HG03045 (cell line): ENCODE data around the gene CTSL.

Experiments
- ATAC-seq: cut with Tn5 transposase; IDR thresholded peaks from one replicate; pipeline ENCODE4 v1.9.1; 2021; ENCODE audit warnings: mild to moderate bottlenecking, moderate library complexity; ENCODE audit not compliant: unreplicated experiment

The CTSL gene

DNA sequence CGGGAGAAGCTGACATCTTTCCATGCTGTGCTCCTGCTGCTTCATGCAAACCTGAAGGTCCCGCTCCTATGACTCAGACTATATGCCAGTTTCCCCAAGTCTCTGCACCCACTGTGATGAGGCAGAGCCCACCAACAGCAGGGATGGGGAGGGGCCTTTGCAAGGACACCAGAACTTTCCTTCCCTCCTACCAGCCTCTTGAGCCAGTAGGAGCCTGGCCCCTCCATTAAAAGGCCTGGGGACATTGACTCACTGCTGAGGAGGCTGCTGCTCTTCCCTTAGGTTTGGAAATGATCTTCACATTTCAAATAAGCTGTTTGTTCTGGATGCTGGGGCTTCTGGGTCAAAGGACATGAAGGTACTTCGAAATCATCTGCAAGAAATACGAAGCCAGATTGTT is 26.1 kb upstream of the CTSL start:
- ATAC-seq: no peak

DNA sequence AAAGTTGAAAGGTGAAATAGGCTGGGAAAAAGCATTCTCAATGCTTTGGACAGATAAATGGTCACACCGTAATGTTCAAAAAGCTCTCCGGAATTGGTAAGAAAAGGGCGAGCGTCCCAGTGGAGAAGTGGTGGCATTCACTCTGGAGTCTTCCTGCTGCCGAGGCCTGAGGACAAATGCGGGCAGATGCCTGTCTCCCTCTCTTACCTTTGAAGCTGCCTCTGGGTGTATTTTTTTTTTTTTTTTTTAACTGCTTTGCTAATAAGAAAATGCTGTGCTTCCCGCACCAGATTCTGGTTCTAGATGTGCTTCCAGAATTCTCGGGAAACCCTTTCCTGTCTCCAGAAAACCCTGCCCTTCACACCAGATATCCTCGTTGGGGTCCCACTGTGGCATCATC is 24.4 kb upstream of the CTSL start:
- ATAC-seq: no peak

DNA sequence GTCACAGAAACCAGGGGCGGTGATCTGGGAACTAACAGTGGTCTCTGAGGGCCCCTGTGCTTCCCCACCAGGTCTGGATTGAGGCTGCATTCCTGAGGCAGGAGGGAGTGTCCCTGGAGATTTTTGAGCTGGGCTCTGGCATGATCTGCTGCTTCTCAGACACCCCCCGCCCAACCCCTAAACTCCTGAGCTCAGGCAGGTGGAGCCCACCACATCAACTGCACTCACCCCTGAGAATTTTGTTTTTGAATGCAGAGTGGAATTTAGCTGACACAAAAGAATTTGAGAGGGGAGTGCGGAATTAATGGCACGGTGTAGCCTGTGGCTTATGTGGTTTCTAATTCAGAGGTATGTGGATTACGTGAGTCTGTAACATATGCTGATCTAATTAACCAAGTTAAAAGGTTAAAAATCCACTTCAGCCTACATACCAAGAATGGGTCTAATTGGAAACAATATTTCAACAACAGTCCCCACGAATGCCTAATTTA is 23.9 kb upstream of the CTSL start:
- ATAC-seq: no peak

DNA sequence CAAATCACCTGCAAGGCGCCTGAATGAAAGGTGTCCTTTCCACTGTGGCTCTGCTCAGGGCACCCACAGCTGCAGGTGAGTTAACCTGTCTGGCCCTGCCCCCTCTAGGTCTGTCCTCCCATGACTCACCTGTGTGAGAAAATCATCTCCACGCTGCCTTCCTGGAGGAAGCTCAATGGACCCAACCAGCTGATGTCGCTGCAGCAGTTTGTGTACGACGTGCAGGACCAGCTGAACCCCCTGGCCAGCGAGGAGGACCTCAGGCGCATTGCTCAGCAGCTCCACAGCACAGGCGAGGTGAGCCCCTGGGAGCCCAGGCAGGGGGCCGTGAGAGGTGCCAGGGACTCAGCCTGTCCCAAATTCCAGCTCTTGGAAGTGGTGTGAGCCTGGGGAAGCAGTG is 23.0 kb upstream of the CTSL start:
- no peak for ATAC-seq

DNA sequence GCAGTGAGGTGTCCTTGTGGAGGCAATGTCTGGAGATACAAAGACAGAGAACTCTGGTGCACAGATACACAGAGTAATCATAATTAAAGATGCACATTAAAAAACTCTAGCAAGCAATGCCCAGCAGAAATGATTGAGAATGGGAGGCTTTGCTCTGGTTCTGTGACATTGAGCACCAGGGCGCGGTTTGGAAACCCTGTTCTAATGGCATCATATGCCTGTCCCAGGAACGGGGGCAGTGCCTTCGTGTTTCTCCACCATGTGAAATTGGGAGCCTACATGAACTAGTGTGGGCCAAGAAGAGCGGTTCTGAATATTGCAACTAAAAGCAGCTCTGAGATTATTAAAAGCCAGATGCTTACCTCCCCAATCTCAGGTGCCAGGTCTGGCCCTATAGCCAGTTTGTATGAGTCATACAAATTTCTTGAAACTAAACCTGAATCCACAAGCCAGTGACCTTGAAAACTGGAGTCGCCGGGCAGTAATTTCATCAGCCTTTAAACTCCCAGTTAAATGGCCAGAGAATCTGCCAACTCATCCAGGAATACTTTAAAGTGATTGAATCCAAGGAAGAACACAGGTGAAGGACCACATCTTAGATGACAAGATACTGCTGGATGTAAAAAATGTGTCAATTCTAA is 22.2 kb upstream of the CTSL start:
- no peak for ATAC-seq

DNA sequence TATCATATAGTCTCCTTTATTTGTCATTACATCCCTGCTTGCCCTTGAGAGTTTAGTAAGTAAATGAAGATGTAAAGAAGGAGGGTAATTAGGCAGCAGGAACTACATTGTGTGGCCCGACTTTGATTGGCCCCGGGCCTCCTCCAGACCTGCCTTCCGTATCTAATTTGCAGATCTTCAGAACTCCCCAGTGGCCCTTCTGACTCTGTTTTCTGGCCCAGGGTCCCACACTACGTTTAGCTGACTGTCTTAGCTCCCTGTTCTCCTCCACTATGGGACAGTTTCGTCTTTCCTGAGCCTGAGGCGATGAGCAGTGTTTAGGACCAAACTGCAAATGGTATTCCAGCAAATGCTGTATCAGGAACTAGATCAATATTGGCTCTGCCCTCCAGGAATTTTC is 21.6 kb upstream of the CTSL start:
- no peak for ATAC-seq

DNA sequence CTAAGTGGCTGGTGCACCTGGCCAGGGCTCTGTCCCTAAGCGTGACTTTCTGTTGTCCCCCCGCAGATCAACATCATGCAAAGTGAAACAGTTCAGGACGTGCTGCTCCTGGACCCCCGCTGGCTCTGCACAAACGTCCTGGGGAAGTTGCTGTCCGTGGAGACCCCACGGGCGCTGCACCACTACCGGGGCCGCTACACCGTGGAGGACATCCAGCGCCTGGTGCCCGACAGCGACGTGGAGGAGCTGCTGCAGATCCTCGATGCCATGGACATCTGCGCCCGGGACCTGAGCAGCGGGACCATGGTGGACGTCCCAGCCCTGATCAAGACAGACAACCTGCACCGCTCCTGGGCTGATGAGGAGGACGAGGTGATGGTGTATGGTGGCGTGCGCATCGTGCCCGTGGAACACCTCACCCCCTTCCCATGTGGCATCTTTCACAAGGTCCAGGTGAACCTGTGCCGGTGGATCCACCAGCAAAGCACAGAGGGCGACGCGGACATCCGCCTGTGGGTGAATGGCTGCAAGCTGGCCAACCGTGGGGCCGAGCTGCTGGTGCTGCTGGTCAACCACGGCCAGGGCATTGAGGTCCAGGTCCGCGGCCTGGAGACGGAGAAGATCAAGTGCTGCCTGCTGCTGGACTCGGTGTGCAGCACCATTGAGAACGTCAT is 19.7 kb upstream of the CTSL start:
- no peak for ATAC-seq

DNA sequence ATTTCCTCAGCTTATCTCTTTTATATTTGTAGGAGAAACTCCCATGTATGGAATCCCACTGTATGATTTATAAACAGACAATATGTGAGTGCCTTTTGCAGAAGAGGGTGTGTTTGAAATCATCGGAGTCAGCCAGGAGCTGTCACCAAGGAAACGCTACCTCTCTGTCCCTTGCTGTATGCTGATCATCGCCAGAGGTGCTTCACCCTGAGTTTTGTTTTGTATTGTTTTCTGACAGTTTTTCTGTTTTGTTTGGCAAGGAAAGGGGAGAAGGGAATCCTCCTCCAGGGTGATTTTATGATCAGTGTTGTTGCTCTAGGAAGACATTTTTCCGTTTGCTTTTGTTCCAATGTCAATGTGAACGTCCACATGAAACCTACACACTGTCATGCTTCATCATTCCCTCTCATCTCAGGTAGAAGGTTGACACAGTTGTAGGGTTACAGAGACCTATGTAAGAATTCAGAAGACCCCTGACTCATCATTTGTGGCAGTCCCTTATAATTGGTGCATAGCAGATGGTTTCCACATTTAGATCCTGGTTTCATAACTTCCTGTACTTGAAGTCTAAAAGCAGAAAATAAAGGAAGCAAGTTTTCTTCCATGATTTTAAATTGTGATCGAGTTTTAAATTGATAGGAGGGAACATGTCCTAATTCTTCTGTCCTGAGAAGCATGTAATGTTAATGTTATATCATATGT is 18.0 kb upstream of the CTSL start:
- no peak for ATAC-seq

DNA sequence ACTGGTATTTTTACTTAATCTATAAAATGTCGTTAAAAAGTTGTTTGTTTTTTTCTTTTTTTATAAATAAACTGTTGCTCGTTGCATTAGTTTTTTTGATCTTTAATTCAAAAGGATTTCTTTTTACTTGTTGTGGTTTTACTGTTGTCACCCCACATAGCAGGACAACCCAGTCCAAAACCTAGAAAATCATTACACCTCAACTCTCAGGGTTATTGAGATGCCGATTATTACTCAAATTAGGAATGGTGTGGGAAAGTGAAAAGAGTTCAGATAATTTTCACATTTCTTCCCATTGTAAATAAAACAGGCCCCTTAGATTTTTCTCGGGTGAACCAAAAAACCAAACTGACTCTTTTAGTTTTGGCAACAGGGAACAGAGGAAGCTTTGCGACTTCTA is 17.4 kb upstream of the CTSL start:
- ATAC-seq: no peak

DNA sequence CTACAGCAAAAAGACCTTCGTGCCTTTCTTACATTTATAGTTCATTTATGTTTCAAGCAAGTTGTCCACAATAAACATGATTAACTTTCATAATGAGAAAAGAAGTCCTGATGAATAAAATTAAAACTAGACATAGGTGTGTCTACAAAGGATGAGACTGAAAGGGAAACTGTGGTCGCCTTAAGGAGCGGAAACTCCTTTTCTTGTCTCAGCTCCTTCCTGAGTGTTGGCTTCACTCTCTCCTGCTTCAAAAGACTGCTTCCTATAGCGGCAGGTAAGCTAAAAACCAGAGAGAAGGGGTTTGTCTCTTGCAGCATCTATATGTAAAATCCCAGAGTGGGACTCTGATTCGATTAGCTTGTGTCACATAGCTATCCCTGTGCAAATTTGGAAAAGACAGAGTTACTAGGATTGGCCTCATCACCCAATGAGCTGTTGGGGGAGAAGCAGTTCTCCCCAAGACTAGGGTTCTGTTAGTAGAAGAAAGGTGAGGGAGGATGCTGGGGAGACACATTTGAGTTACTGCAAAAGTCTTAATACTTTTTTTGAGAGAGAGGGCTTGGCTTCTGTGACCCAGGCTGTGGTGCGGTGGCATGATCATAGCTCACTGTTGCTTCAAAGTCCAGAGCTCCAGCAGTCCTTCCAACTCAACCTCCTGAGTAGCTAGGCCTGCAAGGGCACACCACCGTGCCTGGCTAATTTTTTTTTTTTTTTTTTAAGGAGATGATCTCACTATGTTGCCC is 16.8 kb upstream of the CTSL start:
- no peak for ATAC-seq

DNA sequence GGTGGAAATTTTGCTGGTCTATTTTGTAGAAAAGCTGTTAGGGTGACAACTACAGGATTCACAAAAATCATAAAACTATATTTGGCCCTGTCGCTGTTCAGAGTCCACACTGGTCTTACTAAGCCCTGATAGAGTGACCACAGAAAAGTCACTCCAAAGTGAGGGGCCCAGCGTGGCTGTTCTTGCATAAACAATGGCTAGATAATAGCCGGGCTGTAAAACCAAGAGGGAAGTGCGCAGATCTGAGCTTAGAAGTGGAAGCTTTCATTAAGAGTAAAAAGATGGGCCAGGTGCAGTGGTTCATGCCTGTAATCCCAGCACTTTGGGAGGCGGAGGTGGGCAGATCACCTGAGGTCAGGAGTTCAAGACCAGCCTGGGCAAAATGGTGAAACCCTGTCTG is 15.5 kb upstream of the CTSL start:
- no peak for ATAC-seq

DNA sequence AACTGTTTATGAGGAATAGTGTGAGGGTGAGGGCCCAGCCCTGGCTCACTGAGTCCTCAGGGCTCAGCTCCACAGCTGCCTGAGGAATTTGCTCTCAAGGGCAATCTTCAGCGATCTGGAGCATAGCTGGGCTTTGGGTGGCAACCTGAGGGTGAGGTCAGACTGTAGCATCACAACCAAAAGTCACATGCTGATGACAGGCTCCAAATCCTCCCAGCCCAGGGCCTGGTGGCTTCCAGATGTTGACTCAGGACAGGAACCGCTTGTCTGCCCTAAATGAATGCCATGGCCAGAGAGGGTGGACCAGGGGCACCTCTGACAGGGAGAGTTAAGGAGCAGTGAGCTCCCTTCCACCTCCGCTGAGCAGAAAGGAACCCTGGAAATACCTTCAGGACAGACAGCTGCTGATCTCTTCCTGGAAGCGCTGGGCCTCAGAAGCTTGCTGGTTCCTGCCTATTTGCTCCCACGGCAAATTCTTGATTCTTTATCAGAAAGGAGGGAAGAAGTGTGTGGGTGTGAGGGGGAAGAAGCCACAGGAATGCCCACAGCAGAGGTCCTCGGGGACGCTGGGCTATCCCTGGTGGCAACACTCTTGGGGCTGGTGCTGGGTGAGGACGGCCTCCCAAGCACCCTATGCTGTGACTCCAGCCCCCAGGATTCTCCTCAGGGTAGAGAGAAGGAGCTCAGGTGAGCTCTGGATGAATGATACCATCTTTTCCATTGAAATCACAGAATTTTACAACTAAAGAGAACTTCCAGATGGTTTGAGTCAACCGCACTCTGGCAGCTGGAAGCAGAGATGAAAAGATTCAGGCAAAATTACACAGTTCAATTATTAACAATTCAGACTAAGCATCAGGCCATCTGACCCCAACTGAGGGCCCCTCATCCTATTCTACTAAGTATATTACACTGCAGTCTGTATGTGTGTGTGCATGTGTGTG is 13.8 kb upstream of the CTSL start:
- ATAC-seq: no peak

DNA sequence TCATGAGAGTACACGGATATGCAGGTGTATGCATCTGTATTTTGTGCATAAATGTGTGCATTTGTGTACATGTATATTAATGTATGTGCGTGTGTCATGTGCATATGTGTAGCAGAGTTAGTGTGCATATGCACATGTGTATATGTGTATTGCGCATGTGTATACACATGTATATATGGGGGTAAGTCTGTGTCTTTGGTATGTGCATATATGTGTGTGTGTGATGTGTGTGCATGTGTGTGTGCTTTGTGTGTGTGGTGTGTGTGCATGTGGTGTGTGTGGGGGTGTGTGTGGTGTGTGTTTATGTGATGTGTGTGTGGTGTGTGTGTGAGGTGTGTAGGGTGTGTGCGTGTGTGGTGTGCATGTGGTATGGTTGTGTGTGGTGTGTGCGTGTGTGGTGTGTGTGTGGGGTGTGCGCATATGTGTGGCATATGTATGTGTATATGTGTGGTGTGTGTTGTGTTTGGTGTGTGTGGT is 13.1 kb upstream of the CTSL start:
- no peak for ATAC-seq

DNA sequence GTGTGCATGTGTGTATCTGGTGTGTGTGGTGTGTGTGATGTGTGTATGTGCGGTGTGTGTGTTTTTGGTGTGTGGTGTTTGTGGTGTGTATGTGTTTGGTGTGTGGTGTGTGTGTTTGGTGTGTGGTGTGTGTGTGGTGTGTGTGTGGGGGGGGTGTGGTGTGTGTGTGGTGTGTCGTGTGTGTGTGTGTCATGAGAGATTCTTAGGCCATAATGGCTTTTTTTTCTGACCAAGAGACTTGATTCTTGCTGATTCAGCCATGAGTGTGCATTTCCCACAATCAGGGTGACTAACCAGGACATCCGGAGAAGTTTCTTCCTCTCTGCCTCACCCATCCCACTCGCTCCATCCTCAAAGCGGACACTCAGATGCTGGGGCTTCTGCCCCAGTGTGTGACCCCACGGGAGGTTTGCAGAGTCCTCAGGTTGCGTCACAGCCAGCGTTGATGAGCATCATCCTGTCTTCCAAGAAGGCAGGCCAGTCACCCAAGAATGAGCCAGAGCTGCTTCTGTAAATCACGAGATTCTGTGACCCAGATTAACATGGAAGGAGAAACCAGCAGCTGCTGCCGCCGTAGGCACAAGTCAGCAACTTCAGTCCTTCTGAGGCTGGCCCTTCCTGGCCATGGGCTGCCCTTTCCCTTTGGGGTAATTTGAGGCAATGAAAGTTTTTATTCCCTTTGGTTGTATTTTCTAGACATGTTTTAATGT is 12.5 kb upstream of the CTSL start:
- ATAC-seq: no peak

DNA sequence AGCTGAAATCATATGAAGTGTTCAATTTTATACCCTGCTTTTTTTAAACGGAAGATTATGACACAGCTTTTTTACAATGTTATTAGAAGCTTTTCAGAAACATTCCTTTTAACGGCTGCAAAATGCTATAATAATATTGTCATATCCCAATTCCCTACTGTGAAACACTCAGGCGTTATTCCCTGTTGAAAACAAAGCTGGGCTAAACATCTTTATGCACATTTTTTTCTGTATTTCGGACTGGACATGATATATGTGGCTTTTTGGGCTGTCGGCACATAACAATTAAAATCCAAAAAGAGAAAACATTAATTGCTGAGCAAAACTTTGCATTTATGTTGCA is 12.0 kb upstream of the CTSL start:
- no peak for ATAC-seq

DNA sequence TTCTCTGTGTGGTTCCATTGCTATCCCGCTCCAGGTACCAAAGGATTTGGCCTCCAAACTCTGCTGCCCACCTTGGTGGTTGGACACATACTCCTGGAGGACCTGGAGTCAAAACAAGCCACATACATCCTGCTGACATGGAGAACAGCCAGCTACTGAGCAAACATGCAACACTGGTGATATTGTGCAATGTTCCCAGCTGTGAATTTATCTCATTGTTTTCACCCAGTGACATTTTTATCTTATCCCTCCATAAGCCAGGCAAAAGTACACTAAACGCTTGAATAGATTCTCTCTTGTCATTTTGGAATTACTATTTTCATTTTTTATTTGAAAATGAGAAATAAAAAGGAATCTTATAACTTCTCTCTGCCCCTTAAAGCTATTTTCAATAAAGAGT is 11.1 kb upstream of the CTSL start:
- no peak for ATAC-seq

DNA sequence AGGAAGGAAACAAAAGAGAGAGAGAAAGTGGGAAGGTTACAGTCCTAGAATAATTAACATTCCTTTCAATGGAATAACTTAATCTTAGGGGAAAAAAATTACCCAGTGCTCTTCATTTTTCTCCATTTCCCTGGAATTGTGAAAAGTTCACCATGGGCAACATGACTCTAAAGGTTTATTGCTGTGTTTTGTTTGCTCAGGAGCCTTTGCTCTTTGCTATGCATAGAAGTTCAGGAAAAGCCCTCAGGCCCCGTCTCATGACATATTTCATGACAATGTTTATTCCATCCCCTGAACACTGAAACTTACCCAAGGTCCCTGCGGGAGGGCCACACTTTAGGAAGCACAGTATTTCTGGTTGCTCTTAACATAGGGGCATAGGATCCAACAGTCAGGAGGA is 9.8 kb upstream of the CTSL start:
- no peak for ATAC-seq

DNA sequence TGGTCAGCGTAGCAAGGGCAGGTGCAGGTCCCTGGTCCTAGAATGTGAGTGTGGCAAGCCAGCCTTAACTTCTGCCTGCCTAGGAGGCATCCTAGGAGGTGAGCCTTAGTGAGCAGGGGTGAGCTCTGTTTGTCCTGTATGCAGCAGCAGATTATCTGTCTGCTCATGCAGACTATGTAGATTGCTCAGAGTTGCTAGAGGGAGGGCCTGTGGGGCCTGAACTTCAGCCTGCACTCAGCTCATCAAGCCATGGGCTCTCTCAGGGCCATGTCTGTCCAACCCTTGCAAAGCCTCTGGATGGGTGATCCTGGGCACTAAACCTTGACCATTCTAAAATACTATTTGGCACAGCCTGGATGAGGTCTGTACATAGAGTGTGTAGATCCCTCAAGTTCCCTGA is 8.5 kb upstream of the CTSL start:
- no peak for ATAC-seq

DNA sequence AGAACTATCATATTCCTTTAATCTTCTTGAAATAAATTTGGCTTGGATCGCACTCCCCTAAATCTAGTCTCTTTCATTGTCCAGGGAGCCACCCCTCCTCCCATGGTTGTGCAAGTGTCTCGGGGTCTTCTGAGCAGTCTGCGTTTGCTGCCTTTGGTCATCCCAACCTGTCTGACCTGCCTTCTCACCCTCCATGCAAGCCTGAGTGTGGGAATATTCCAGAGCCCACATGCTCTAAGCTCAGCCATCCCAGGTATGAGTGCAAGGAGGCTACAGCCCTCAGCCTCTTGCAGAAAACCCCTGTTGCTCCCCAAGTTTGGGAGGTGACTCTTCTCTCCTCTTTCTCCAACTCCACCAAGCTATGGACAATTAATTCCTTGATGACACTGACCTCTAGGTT is 7.7 kb upstream of the CTSL start:
- ATAC-seq: no peak
